Measurements from ENCODE around the gene MARK3.

The MARK3 gene

GRCh38 chr14:103540821-103541708 is 155.8 kb downstream of the MARK3 start:
- no peak for DNase-seq

GRCh38 chr14:103541709-103542604 is 156.7 kb downstream of the MARK3 start:
- DNase-seq: no peak

- no peak for DNase-seq
Measured at GRCh38 chr14:103542605-103543088, 157.4 kb downstream of the MARK3 start.

- DNase-seq: no peak
Measured at GRCh38 chr14:103543140-103543539, 157.9 kb downstream of the MARK3 start.

- DNase-seq: no peak
Measured at GRCh38 chr14:103543721-103544387, 158.6 kb downstream of the MARK3 start.

GRCh38 chr14:103544388-103545218 is 159.4 kb downstream of the MARK3 start:
- no peak for DNase-seq

GRCh38 chr14:103545219-103545914 is 160.2 kb downstream of the MARK3 start:
- DNase-seq: no peak

- no peak for DNase-seq
Measured at GRCh38 chr14:103545915-103546651, 160.9 kb downstream of the MARK3 start.

GRCh38 chr14:103546652-103547454 is 161.6 kb downstream of the MARK3 start:
- DNase-seq: no peak

GRCh38 chr14:103547455-103547940 is 162.3 kb downstream of the MARK3 start:
- no peak for DNase-seq

GRCh38 chr14:103547941-103548462 is 162.8 kb downstream of the MARK3 start:
- DNase-seq: no peak

GRCh38 chr14:103548463-103549351 is 163.5 kb downstream of the MARK3 start:
- DNase-seq: no peak

- DNase-seq: no peak
Measured at GRCh38 chr14:103549361-103550311, 164.4 kb downstream of the MARK3 start.

GRCh38 chr14:103550451-103551337 is 165.5 kb downstream of the MARK3 start:
- no peak for DNase-seq

- DNase-seq: no peak
Measured at GRCh38 chr14:103551338-103551762, 166.1 kb downstream of the MARK3 start.
